Muscle layer of duodenum (tissue), 2 donors: Measurements from ENCODE around the gene COL23A1.

ENCODE experiments used
- H3K27ac ChIP-seq: one replicate; pipeline ENCODE4 v1.7.0; 2013; ENCODE audit warnings: mild to moderate bottlenecking, low read length
- H3K27me3 ChIP-seq: one replicate; pipeline ENCODE4 v1.7.0; 2013; ENCODE audit warnings: low read depth, mild to moderate bottlenecking, control low read depth, low read length
- H3K36me3 ChIP-seq, 2 donors: one replicate each; pipeline ENCODE4 v1.7.0; 2013; ENCODE audit warnings: low read length in 2 of 2, control low read depth in 1 of 2, mild to moderate bottlenecking in 1 of 2; ENCODE audit not compliant: insufficient read depth in 2 of 2, control insufficient read depth in 1 of 2
- H3K4me1 ChIP-seq, 2 donors: one replicate each; pipeline ENCODE4 v1.7.0; 2013; ENCODE audit warnings: low read length in 2 of 2, mild to moderate bottlenecking in 2 of 2, control low read depth in 1 of 2, moderate library complexity in 1 of 2; ENCODE audit not compliant: insufficient read depth in 2 of 2, control insufficient read depth in 1 of 2
- H3K4me3 ChIP-seq, 2 donors: one replicate each; pipeline ENCODE4 v1.7.0; 2013; ENCODE audit warnings: low read length in 2 of 2, low read depth in 1 of 2, mild to moderate bottlenecking in 1 of 2
- H3K9me3 ChIP-seq, 2 donors: one replicate each; pipeline ENCODE4 v1.7.0; 2013; ENCODE audit warnings: low read length in 2 of 2, control low read depth in 1 of 2, mild to moderate bottlenecking in 1 of 2; ENCODE audit not compliant: control insufficient read depth in 1 of 2
- donor health status: healthy.

The COL23A1 gene

DNA sequence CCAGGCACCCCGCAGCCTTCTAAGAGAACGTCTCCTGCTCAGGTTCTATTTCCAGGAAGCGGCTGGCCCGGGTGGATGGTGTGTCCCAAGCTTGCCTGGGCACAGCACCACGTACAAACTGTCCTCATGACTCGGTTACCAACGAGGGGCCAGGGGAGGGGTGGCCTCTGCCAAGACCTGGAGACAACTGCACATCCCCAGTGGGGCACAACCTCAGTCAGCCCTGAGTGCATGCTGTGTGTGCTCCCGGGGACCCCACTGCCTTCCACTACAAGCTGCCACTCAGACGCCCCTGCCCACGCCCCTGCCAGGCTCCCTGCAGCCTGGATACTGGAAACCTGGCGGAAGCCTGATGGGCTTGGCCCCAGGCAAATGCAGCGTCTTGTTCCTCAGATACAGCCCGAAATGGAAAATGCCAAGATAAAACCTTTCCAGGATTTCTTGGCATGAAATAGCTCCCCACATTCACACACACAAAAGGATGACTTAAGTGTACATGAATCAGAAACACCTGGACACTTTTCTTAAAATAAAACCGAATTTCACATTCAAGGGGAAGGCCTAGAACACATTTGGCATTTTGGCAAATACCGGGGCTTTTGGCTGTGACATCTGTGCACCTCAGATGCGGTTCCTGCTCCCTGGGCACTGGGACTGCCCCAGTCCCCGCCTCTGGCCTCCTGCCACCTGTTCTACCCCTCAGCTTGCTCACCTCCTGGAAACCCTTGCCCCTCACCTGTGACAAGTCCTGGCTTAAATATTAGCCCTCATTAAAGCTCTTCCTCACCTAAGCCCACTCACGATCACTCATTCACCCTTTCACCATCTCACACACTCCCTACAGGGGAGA is 62.5 kb downstream of the COL23A1 start:
- H3K9me3 ChIP-seq, result no peaks in the 10 kb centered on the region
- H3K27me3 ChIP-seq, result no peaks in the 10 kb centered on the region
- no peak overlapping the region for H3K4me3 ChIP-seq
- no peak overlapping the region for H3K27ac ChIP-seq
- no peaks in the 10 kb centered on the region for H3K4me1 ChIP-seq
- H3K36me3 ChIP-seq, result no peaks in the 10 kb centered on the region

DNA sequence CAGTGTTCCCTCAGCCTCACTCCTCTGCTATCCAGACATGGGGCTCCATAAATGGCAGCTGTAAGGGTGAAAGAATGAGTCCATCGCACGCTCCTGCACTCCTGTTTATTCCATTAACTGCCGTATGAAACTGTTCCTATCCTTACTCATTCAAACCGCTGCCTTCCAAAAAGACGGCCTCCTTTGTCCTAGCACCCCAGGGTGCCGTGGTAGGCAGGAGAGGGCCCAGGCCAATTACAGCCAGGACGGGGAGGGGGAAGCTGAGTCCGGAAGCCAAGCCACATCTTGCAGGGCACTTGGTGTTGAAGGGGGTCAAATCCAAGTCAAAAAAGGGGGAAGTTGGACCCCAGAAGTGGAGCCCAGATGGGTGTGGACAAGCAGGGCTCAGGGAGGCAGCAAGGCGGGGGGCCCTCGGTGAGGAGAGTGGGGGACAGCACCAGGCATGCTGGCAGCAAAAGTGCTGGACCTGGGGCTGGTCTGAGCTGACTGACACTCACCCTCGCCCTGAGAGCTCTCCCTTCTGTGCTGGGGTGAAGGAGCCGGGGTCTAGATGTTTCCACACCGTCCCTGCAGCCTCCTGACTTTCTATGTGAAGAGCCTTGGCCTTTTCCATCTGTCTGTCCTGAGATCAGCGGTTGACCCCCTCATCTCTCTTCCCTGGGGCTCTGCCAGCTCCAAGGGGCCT is 63.3 kb downstream of the COL23A1 start:
- no peak overlapping the region for H3K27ac ChIP-seq
- H3K27me3 ChIP-seq, result no peaks in the 10 kb centered on the region
- H3K36me3 ChIP-seq, result no peaks in the 10 kb centered on the region
- H3K4me3 ChIP-seq, result no peak overlapping the region
- no peaks in the 10 kb centered on the region for H3K9me3 ChIP-seq
- no peaks in the 10 kb centered on the region for H3K4me1 ChIP-seq

DNA sequence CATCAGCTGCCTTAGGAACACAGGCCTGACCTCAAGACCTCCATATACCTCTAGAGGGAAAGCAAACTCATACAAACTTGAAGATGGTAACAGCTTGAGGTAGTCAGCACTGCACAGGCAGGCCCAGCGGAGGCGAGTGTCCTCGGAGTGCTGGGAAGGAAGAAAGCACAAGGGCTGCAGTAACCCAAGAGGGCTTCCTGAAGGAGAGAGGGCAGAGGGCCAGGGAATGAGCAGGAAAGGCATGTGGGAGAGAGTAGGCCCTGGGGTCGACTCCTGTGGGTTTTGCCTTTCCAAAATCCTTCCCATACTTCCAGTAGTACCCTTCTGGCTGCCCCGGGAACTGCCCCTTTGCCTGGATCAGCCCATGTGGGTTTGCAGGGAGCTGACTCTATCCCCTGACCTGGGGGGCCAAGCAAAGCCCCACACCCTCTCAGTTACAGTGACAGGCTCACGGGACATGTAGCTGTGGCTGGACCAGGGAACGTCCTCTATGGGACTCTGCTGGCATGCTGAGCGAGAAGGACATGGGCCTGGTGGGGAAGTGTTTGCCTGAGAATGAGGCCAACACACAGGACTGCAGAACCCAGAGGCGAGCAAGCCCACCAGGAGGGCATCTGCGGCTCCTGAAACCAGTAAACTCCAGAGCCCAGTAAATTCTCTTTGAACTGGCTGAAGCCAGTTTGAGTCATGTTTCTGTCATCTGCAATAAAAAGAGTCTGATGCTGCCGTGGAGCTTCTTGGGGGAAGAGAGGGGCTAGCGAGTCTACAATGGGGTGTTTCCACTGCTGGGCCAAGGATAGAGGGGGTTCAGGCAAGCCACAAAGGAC is 64.1 kb downstream of the COL23A1 start:
- Histone ChIP-seq H3K27me3 (no peaks in the 10 kb centered on the region), H3K27ac (no peak overlapping the region), H3K36me3 (no peaks in the 10 kb centered on the region), H3K9me3 (no peaks in the 10 kb centered on the region), H3K4me3 (no peak overlapping the region), H3K4me1 (no peaks in the 10 kb centered on the region)

DNA sequence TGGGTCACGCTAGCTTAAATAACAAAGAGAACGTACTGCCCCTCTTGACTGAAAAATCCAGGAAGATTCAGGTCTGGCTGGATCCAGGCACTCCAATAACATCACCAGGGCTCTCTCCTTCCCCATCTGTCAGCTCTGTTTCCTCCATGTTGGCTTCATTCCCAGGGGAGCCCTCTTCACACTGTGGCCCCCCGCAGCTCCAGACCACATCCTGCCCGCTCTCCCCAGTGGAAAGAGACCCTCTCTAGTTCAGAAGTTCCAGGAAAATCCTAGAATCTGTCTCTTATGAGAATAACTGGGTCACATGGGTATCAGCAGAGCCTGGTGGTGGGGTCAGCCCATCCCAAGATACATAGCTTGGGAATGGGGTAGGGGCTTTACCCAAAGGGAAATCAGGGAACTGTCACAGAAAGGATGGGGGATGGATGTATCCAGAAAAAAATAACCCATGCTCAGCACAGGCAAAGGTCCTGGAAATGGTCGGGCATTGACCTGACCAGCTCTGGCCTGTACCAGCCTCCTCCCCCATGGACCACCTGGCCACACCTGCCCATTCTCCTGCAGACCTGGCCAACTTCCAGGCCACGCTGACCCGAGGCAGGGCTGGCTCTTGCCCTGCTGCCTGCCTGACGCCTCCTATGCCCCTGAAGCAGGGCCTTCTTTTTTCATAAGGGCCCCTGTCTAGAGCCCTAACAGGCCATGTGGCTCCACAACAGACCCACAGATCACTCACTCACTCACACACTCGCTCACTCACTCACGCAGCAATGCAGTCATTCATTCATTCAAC is 65.9 kb downstream of the COL23A1 start:
- Histone ChIP-seq H3K4me1 (no peaks in the 10 kb centered on the region), H3K9me3 (no peaks in the 10 kb centered on the region), H3K27me3 (no peaks in the 10 kb centered on the region), H3K27ac (no peak overlapping the region), H3K36me3 (no peaks in the 10 kb centered on the region), H3K4me3 (no peak overlapping the region)

DNA sequence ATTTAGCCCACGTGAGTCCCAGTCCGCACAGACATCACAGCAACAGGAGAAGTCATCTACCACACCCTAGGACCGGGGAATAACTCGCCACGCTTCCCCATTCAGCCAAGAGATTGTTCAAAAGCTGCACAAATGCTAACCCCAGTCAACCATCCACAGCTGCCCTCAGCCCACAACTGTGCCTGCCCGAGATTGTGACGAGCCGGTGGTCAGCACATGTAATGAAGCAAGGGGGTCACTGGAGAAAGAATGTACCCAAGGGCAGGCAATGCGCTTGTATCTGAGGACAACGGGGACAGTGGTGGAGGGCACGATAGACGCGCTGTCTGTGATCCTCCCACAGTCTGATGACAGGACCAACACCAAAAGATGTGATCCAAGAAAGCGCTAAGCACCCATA is 67.8 kb downstream of the COL23A1 start:
- Histone ChIP-seq H3K4me1 (no peaks in the 10 kb centered on the region), H3K27ac (no peak overlapping the region), H3K4me3 (no peak overlapping the region), H3K27me3 (no peaks in the 10 kb centered on the region), H3K9me3 (no peaks in the 10 kb centered on the region), H3K36me3 (no peaks in the 10 kb centered on the region)

DNA sequence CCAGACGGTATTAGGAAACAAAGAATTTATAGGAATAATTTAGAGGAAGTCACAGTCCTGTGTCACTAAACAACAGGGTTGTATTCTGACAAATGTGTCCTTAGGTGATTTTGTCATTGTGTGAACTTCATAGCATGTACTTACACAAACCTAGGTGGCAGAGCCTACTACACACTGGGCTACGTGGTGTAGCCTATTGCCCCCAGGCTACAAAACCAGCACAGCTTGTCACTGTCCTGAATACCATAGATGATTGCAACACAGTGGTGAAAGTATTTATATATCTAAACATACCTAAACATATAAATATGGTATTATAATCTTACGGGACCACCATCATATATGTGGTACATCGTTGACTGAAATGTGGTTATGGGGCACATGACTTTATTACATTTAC is 69.3 kb downstream of the COL23A1 start:
- no peak overlapping the region for H3K4me3 ChIP-seq
- no peaks in the 10 kb centered on the region for H3K36me3 ChIP-seq
- H3K27ac ChIP-seq, result no peak overlapping the region
- H3K9me3 ChIP-seq, result no peaks in the 10 kb centered on the region
- no peaks in the 10 kb centered on the region for H3K27me3 ChIP-seq
- no peaks in the 10 kb centered on the region for H3K4me1 ChIP-seq

DNA sequence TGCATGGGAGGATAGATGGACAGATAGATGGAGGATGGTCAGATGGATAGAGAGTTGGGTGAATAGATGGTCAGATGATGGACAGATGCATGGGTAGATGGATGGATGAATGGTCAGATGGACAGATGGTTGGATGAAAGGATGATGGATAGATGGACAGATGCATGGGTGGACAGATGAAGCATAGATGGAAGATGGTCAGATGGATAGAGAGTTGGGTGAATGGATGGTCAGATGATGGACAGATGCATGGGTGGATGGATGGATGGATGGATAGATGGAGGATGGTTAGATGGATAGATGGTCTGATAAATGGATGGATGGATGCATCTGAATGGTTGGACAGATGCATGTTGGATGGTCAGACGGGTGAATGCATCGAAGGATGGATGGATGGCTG is 70.4 kb downstream of the COL23A1 start:
- no peaks in the 10 kb centered on the region for H3K9me3 ChIP-seq
- H3K4me3 ChIP-seq, result no peak overlapping the region
- no peaks in the 10 kb centered on the region for H3K36me3 ChIP-seq
- H3K27ac ChIP-seq, result no peak overlapping the region
- no peaks in the 10 kb centered on the region for H3K4me1 ChIP-seq
- no peaks in the 10 kb centered on the region for H3K27me3 ChIP-seq

DNA sequence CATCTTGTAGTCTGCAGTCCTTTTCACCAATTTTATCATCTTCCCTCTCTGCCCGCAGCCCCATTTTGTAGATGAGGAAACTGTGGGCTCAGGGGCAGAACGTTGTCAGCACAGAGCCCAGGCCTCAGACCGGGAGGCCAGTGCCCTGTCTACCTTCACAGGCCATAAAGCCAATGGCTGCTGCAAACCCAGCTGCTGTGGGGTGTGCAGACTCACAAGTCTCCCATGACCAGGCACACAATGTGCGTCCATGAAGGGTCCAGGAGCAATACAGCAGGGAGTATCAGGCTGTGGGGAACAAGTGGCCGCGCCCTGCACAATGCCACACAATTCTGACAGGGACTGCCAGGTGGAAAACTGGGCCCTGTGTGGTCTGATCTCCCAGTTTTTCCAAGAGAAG is 71.0 kb downstream of the COL23A1 start:
- Histone ChIP-seq H3K9me3 (no peaks in the 10 kb centered on the region), H3K4me3 (no peak overlapping the region), H3K27me3 (no peaks in the 10 kb centered on the region), H3K4me1 (no peaks in the 10 kb centered on the region), H3K27ac (no peak overlapping the region), H3K36me3 (no peaks in the 10 kb centered on the region)

DNA sequence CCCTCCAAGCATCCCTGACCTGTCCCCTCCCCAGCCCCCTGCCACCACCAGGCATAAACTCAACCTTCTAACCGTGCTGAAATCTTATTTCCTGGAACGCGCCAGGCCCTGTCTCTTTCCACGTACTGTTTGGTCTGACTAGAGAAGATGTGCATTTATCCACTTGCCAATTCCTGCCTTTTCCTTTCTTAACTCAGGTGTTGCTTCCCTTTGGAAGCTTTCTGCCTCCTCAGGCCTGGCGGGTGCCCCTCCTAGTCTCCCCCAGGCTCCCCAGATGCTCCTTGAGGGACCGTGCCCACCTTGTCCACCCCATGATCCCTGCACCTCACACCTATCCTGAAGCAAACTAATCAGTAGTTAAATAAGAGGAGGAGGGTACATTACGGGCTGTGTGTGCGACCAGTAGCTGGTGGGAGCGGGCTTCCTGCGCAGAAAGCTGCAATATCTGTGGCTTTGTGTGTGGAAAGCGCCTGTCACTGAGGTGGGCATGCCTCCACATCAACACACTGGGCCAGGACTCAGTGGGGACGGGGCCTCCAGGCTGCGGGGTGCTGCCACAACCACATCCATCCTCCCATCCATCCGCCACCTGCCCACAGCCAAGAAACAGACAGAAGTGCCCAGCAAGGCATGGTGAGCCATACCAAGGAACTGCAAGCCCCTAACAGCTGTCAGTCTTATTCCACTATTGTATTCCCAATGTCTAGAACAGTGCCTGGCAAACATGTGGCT is 73.5 kb downstream of the COL23A1 start:
- no peaks in the 10 kb centered on the region for H3K4me1 ChIP-seq
- no peak overlapping the region for H3K27ac ChIP-seq
- H3K4me3 ChIP-seq, result no peak overlapping the region
- no peaks in the 10 kb centered on the region for H3K27me3 ChIP-seq
- no peaks in the 10 kb centered on the region for H3K36me3 ChIP-seq
- peaks cover 0 to 14% of the 10 kb centered on the region in 2 donors for H3K9me3 ChIP-seq

DNA sequence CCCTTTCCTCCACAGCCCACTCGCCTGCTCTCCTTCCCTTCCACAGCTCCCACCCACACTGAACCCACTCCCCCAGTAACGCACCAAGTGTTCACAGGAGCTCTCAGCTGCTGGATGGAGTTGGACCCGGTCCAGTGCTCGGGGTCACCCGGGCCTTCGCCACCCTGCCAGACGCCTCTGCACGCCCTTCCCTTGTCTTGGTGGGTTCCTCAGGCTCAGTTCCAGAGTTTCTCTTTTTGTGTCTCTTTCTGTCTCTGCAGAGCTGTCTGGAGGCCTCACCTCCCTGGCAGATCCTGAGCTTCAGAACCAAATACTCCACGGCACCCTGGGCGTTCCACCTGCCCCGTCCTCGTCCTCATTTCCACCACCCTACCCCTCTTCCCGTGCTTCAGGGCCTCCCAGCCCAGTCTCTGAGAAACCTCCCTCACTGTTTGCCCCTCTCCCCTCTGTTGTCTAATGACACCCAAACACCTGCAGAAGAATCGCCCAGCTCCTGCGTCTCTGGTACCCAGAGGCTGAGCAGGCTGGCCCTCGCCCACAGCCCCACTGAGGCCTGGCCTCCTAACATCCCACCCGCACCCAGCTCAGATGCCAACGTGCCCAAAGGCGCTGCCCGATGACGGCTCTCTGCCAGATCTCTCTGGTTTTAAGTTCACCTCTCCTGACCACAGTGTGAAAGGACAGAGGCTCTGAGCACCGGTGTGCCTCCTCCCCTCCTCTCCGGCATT is 74.3 kb downstream of the COL23A1 start:
- peaks cover 0 to 14% of the 10 kb centered on the region in 2 donors for H3K9me3 ChIP-seq
- no peaks in the 10 kb centered on the region for H3K4me1 ChIP-seq
- no peak overlapping the region for H3K4me3 ChIP-seq
- H3K36me3 ChIP-seq, result no peaks in the 10 kb centered on the region
- H3K27me3 ChIP-seq, result no peaks in the 10 kb centered on the region
- no peak overlapping the region for H3K27ac ChIP-seq
